Liver (tissue), 3 donors: ENCODE measurements around the gene MRAS.

Experiments used
- ATF3 ChIP-seq: IDR thresholded peaks from 2 replicates; pipeline ENCODE4 v1.6.1; 2016; ENCODE audit warnings: antibody characterized with exemption
- CTCF ChIP-seq: fragments of 150-350 bp; IDR thresholded peaks from 2 replicates; pipeline ENCODE4 v1.5.1; 2017; ENCODE audit warnings: improper control_type of control experiment, low read depth, low read length; ENCODE audit not compliant: missing input control
- EGR1 ChIP-seq, 2 donors: IDR thresholded peaks; 2 replicates each; pipeline ENCODE4 v1.6.1; 2016 to 2018; ENCODE audit warnings: antibody characterized with exemption in 2 of 2, low read depth in 2 of 2
- FOXA1 ChIP-seq: IDR thresholded peaks from 2 replicates; pipeline ENCODE4 v1.6.1; 2016; ENCODE audit warnings: antibody characterized with exemption
- HNF4A ChIP-seq, 2 donors: conservative IDR thresholded peaks; 2 replicates each; pipeline ENCODE4 v1.6.1; 2016; ENCODE audit warnings: antibody characterized with exemption in 2 of 2, mild to moderate bottlenecking in 2 of 2
- RAD21 ChIP-seq, 2 donors: IDR thresholded peaks; 2 replicates each; pipeline ENCODE4 v1.6.1; 2016; ENCODE audit warnings: antibody characterized with exemption in 2 of 2, mild to moderate bottlenecking in 2 of 2
- RXRA ChIP-seq, 2 donors: IDR thresholded peaks; 2 replicates each; pipeline ENCODE4 v1.6.1; 2017 to 2018; ENCODE audit warnings: antibody characterized with exemption in 2 of 2, mild to moderate bottlenecking in 1 of 2
- SP1 ChIP-seq: IDR thresholded peaks from 2 replicates; pipeline ENCODE4 v1.6.1; 2018; ENCODE audit warnings: antibody characterized with exemption, mild to moderate bottlenecking
- TAF1 ChIP-seq: conservative IDR thresholded peaks from 2 replicates; pipeline ENCODE4 v1.6.1; 2016; ENCODE audit warnings: antibody characterized with exemption, mild to moderate bottlenecking
- YY1 ChIP-seq: IDR thresholded peaks from 2 replicates; pipeline ENCODE4 v1.6.1; 2016; ENCODE audit warnings: antibody characterized with exemption, mild to moderate bottlenecking
- ZBTB33 ChIP-seq: IDR thresholded peaks from 2 replicates; pipeline ENCODE4 v1.6.1; 2016; ENCODE audit warnings: antibody characterized with exemption
- TF ChIP-seq, protein P1 (sequence below): IDR thresholded peaks from 2 replicates; pipeline ENCODE4 v1.6.1; 2016; ENCODE audit warnings: antibody characterized with exemption
- TF ChIP-seq, protein P2 (sequence below): IDR thresholded peaks from 2 replicates; pipeline ENCODE4 v1.6.1; 2016; ENCODE audit warnings: antibody characterized with exemption, mild to moderate bottlenecking
- donor health status: healthy.
- donor health status: healthy.

DNA sequence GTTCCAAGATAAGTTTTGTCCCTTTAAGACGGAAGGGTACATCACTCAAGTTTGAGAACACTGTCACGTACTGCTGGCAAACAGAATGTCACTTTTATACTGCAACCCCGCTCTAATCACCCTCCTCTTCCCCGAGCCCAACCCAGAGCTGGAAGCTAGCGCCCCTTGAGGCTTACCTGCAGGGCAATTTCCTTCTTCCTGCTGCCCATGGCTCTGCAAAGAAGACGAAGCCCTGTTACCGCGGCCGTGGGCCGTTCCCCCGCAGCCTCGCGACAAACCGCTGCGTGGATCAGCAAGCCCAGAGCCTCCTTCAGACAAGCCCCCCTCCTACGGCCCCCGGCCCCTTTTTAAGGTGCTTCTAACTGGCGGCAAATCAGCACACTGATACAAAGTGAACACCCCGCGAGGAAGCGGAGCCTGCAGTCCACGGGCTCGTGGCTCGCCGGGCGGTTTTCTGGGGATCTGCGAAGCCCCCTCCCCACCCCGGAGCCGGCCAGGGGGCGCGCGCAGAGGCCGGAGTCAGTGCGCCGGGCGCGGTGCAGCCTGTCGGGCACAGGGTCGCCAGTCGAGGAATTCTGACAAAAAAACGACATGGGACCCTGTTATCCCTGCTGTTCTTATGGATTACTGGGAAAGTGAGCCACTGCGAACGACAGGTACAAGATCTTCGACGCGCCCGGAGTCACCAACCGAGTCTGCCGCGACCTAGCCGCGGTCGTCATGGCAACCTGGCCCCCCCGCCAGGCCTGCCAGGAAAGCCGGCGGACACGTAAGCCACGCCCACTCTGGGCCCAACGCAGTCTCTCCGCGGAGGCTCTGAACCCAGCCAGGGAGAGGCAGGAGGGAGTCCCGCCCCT is 19.0 kb upstream of the MRAS start, which contains the start of gene NME9:
- TF ChIP-seq CTCF: peak; percentile 54
- TF ChIP-seq, protein P1, sequence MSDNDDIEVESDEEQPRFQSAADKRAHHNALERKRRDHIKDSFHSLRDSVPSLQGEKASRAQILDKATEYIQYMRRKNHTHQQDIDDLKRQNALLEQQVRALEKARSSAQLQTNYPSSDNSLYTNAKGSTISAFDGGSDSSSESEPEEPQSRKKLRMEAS: no peak
- TF ChIP-seq EGR1 (IDR thresholded peaks at IDR 0.05; ENCODE audit: low read depth in 2 of 2): no peak
- TF ChIP-seq, protein P2, sequence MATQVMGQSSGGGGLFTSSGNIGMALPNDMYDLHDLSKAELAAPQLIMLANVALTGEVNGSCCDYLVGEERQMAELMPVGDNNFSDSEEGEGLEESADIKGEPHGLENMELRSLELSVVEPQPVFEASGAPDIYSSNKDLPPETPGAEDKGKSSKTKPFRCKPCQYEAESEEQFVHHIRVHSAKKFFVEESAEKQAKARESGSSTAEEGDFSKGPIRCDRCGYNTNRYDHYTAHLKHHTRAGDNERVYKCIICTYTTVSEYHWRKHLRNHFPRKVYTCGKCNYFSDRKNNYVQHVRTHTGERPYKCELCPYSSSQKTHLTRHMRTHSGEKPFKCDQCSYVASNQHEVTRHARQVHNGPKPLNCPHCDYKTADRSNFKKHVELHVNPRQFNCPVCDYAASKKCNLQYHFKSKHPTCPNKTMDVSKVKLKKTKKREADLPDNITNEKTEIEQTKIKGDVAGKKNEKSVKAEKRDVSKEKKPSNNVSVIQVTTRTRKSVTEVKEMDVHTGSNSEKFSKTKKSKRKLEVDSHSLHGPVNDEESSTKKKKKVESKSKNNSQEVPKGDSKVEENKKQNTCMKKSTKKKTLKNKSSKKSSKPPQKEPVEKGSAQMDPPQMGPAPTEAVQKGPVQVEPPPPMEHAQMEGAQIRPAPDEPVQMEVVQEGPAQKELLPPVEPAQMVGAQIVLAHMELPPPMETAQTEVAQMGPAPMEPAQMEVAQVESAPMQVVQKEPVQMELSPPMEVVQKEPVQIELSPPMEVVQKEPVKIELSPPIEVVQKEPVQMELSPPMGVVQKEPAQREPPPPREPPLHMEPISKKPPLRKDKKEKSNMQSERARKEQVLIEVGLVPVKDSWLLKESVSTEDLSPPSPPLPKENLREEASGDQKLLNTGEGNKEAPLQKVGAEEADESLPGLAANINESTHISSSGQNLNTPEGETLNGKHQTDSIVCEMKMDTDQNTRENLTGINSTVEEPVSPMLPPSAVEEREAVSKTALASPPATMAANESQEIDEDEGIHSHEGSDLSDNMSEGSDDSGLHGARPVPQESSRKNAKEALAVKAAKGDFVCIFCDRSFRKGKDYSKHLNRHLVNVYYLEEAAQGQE: no peak
- TF ChIP-seq YY1: no peak
- TF ChIP-seq TAF1: no peak
- peak; percentile 66 to 70 for TF ChIP-seq RAD21 (IDR thresholded peaks at IDR 0.05)
- TF ChIP-seq SP1: no peak
- no peak for TF ChIP-seq RXRA (IDR thresholded peaks at IDR 0.05)
- no peak for TF ChIP-seq FOXA1
- TF ChIP-seq ZBTB33: no peak
- no peak for TF ChIP-seq HNF4A (conservative IDR thresholded peaks at IDR 0.05)
- TF ChIP-seq ATF3: no peak
